ENCODE results near the gene SLC5A9. TPM values are rescaled to one million over a fixed set of nuclear protein-coding genes. Genes with fewer than 3 reads are reported as not detected.

SLC5A9 gene
- polyA plus RNA-seq (ENCODE audit: low read depth in 6 of 6): 1 to 10 TPM in 2 of 6 donors, under 1 TPM in 2, not detected in 2; 0.77 to 1.5 (median 1.0) TPM

- H3K4me3 Mint-ChIP-seq: no peak within 1 kb of the TSS
- no peak for DNase-seq
- H3K4me1 Mint-ChIP-seq: peaks cover 0 to 4% (median 0%) of the 10 kb centered on the region in 3 donors
- no peak for ATAC-seq (ENCODE audit: low read depth in 2 of 2)
- H3K27ac Mint-ChIP-seq: peak within 1 kb of the TSS in 2 of 6 donors; percentile 5 to 45
- H3K27me3 Mint-ChIP-seq: peaks cover 0 to 6% (median 0%) of the 10 kb centered on the region in 3 donors
- H3K36me3 Mint-ChIP-seq: no peaks in the 10 kb centered on the region
- peaks cover 0 to 2% (median 0%) of the 10 kb centered on the region in 7 donors for H3K9me3 Mint-ChIP-seq
Measured at GRCh38 chr1:48222501-48223242, at the start of gene SLC5A9. Gene SLC5A9 (plus strand): TSS chr1:48222716. CDS start chr1:48222737, 21 bp downstream.

DNA sequence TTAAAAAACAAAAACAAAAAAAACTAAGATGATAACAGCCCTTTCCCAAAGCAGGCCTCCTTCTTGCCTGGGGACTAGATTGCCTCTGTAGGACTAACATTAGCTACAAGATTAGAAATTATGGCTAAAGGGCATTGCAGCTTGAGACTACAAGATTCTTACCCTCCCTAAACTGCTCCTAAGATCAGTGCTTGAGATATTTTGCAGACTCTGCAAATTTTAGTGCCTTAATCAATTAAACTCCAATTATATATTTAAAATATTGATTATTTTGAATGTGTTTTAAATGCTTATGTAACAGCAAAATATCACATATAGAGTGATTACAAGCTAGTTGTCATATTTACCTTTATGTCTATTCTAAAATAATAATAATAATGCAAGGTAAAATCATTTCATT, 47.4 kb upstream of the SLC5A9 start:
- H3K27me3 Mint-ChIP-seq: peaks cover 20 to 41% (median 36%) of the 10 kb centered on the region in 3 donors
- no peak for ATAC-seq (ENCODE audit: low read depth in 2 of 2)
- H3K4me3 Mint-ChIP-seq: no peak overlapping the region
- peaks cover 0 to 15% of the 10 kb centered on the region in 2 donors for H3K36me3 Mint-ChIP-seq
- H3K9me3 Mint-ChIP-seq: peaks cover 6 to 18% (median 7%) of the 10 kb centered on the region in 7 donors
- H3K27ac Mint-ChIP-seq: no peak overlapping the region
- no peak for DNase-seq
- H3K4me1 Mint-ChIP-seq: no peaks in the 10 kb centered on the region

DNA sequence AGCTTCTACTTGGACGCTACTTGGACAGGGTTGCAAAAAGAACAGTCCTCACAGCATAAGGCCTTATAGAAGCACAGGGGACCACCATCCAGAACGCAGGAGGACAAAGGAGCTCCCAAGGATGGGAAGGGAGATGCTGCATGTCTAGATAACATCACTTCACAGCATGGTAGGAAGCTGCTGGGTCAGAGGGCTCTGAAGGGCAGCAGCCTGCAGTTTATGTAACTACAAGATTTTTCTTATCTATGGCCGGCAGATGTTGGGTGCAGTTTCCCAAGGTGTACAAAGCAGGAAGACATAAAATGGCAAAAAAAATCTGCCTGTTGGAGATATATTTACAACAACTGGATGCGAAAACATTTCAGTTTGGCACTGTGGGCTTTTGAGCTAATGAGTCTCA, 45.3 kb upstream of the SLC5A9 start:
- Mint-ChIP-seq H3K27ac (no peak overlapping the region), H3K36me3 (peaks cover 0 to 7% of the 10 kb centered on the region in 2 donors), H3K9me3 (peaks cover 0 to 4% (median 0%) of the 10 kb centered on the region in 7 donors), H3K4me3 (no peak overlapping the region), H3K27me3 (peaks cover 25 to 29% (median 25%) of the 10 kb centered on the region in 3 donors), H3K4me1 (no peaks in the 10 kb centered on the region)
- DNase-seq (no peak), ATAC-seq (ENCODE audit: low read depth in 2 of 2) (no peak)

DNA sequence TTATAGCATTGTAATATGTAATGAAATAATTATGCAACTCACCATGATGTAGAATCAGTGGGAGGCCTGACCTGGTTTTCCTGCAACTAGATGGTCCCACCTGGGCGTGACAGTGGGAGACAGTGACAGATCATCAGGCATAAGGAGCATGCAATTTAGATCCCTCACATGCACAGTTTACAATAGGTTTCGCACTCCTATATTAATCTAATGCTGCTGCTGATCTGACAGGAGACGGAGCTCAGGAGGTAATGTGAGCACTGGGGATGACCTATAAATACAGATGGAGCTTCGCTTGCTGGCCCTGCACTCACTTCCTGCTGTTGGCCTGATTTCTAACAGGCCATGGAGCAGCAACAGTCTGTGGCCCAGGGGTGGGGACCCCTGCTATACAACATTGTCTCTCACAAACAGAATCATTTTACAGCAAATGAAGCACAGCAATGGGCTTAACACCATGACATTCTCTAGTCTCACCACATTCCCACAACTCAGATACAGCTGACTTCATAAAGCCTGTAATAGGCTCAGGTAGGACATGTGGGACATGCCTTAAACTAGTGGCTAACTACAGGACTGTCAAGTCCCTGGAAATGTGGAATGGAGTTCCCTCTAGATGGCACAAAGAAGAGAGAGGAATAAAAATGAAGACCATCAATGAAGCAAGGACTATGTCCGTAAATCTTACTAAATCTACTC, 40.7 kb upstream of the SLC5A9 start:
- Mint-ChIP-seq H3K27ac (no peak overlapping the region), H3K27me3 (peaks cover 17 to 26% (median 24%) of the 10 kb centered on the region in 3 donors), H3K4me3 (no peak overlapping the region), H3K9me3 (peaks cover 0 to 6% (median 2%) of the 10 kb centered on the region in 7 donors), H3K4me1 (peaks cover 2 to 6% (median 4%) of the 10 kb centered on the region in 3 donors), H3K36me3 (no peaks in the 10 kb centered on the region)
- ATAC-seq (ENCODE audit: low read depth in 2 of 2) (no peak), DNase-seq (no peak)

GRCh38 chr1:48182439-48182838, 40.1 kb upstream of the SLC5A9 start:
- no peak for ATAC-seq (ENCODE audit: low read depth in 2 of 2)
- peaks cover 15 to 24% (median 21%) of the 10 kb centered on the region in 3 donors for H3K27me3 Mint-ChIP-seq
- peak overlapping the region in 1 of 6 donors; percentile 45 for H3K27ac Mint-ChIP-seq
- no peaks in the 10 kb centered on the region for H3K36me3 Mint-ChIP-seq
- peaks cover 2 to 6% (median 4%) of the 10 kb centered on the region in 3 donors for H3K4me1 Mint-ChIP-seq
- H3K4me3 Mint-ChIP-seq: no peak overlapping the region
- no peak for DNase-seq
- peaks cover 3 to 10% (median 6%) of the 10 kb centered on the region in 7 donors for H3K9me3 Mint-ChIP-seq

GRCh38 chr1:48186306-48186839, 36.1 kb upstream of the SLC5A9 start:
- no peak overlapping the region for H3K4me3 Mint-ChIP-seq
- peaks cover 8 to 28% (median 17%) of the 10 kb centered on the region in 7 donors for H3K9me3 Mint-ChIP-seq
- peaks cover 2 to 6% (median 4%) of the 10 kb centered on the region in 3 donors for H3K4me1 Mint-ChIP-seq
- DNase-seq: no peak
- no peak for ATAC-seq (ENCODE audit: low read depth in 2 of 2)
- H3K27me3 Mint-ChIP-seq: peaks cover 20 to 32% (median 28%) of the 10 kb centered on the region in 3 donors
- no peak overlapping the region for H3K27ac Mint-ChIP-seq
- H3K36me3 Mint-ChIP-seq: peaks cover 0 to 7% of the 10 kb centered on the region in 2 donors

- Mint-ChIP-seq H3K36me3 (peaks cover 0 to 7% of the 10 kb centered on the region in 2 donors), H3K27me3 (peaks cover 14 to 32% (median 23%) of the 10 kb centered on the region in 3 donors), H3K9me3 (peaks cover 8 to 28% (median 17%) of the 10 kb centered on the region in 7 donors), H3K4me1 (no peaks in the 10 kb centered on the region), H3K27ac (no peak overlapping the region), H3K4me3 (no peak overlapping the region)
- DNase-seq (no peak), ATAC-seq (ENCODE audit: low read depth in 2 of 2) (no peak)
Measured at GRCh38 chr1:48187969-48188563, 34.5 kb upstream of the SLC5A9 start.

- Mint-ChIP-seq H3K27ac (no peak overlapping the region), H3K9me3 (peaks cover 8 to 28% (median 17%) of the 10 kb centered on the region in 7 donors), H3K27me3 (peaks cover 14 to 32% (median 23%) of the 10 kb centered on the region in 3 donors), H3K4me1 (no peaks in the 10 kb centered on the region), H3K4me3 (no peak overlapping the region), H3K36me3 (peaks cover 0 to 7% of the 10 kb centered on the region in 2 donors)
- ATAC-seq (ENCODE audit: low read depth in 2 of 2) (no peak), DNase-seq (no peak)
Measured at GRCh38 chr1:48190881-48191280, 31.6 kb upstream of the SLC5A9 start.

DNA sequence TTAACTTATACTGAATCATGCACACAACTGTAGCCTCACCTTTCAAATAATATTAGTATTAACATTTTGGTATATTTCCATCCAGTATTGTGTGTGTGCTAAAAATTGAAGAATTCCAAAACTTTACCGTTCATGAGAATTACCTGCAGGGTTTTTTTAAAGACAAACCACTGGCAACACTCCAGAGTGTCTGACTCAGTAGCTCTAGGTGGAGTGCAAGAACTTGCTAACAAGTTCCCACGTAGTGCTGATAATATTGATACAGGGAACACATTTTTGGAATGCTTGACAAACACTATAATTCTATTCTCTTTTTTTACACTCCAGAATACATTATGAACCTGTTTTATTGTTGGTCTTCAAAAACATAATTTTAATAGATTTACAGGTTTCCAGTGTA, 27.7 kb upstream of the SLC5A9 start:
- no peak overlapping the region for H3K4me3 Mint-ChIP-seq
- no peak overlapping the region for H3K27ac Mint-ChIP-seq
- H3K9me3 Mint-ChIP-seq: peaks cover 0 to 6% (median under 1%) of the 10 kb centered on the region in 7 donors
- peaks cover 6 to 27% (median 25%) of the 10 kb centered on the region in 3 donors for H3K27me3 Mint-ChIP-seq
- ATAC-seq (ENCODE audit: low read depth in 2 of 2) (no peak), DNase-seq (no peak)
- peaks cover 0 to 4% (median 0%) of the 10 kb centered on the region in 3 donors for H3K4me1 Mint-ChIP-seq
- H3K36me3 Mint-ChIP-seq: no peaks in the 10 kb centered on the region

GRCh38 chr1:48196237-48196636, 26.3 kb upstream of the SLC5A9 start:
- Mint-ChIP-seq H3K4me1 (peaks cover 0 to 4% (median 0%) of the 10 kb centered on the region in 3 donors), H3K36me3 (no peaks in the 10 kb centered on the region), H3K9me3 (no peaks in the 10 kb centered on the region), H3K27me3 (peaks cover 0 to 20% (median 19%) of the 10 kb centered on the region in 3 donors), H3K27ac (no peak overlapping the region), H3K4me3 (no peak overlapping the region)
- DNase-seq (no peak), ATAC-seq (ENCODE audit: low read depth in 2 of 2) (no peak)

DNA sequence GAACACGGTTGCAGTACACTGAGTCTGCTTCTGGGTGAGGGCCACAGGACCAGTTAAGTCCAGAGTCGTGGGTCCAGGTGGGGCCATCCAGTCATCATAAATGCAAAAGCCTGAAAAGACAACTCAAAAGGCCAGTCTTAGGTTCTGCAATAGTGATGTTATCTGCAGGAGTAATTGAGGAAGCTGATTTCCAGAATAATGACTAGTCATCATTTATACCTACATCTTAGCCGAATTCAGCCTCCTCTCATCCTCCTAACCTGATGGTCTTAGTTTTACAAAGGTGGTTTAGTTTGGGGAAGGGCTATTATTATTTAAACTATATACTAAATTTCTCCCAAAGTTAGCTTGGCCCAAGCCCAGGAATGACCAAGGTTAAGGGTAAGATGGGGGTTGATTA, 23.5 kb upstream of the SLC5A9 start:
- Mint-ChIP-seq H3K36me3 (no peaks in the 10 kb centered on the region), H3K4me3 (no peak overlapping the region), H3K4me1 (peaks cover 0 to 8% (median 0%) of the 10 kb centered on the region in 3 donors), H3K9me3 (no peaks in the 10 kb centered on the region), H3K27me3 (peaks cover 6 to 25% (median 19%) of the 10 kb centered on the region in 3 donors), H3K27ac (no peak overlapping the region)
- ATAC-seq (ENCODE audit: low read depth in 2 of 2) (no peak), DNase-seq (no peak)

DNA sequence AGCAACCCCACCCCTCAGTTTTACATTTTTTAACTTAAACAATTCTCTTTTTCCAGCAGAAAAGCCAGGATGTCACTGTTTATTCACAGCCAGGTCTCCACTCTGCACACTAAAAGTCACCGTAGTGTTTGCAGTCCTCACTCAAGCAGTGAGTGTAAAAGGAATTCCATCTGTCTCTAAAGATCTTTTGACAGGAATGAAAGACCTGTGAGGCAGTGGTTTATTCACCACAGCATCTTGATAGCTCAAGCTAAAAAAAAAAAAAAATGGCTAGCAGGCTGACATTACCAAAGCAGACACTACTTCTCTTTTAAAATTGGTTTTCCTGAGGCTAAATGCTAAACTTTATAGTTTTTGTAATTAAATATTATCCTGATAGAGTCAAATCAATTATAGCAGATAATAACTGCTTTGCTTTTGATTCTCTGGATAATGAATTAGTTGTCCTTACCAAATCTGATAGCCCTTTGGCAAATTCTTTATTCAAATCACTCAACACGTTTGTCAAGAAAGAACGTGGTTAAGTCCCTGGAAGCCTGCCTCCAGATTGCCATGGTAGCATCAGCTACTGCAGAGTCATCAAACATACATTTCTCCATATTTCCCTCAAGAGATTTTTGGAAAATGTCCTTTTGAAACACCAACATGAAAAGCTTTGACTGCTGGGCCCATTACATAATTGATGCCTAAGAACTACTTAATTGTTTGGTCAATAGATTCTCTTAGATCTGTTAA, 22.2 kb upstream of the SLC5A9 start:
- Mint-ChIP-seq H3K36me3 (no peaks in the 10 kb centered on the region), H3K4me1 (peaks cover 0 to 8% (median 0%) of the 10 kb centered on the region in 3 donors), H3K4me3 (no peak overlapping the region), H3K9me3 (no peaks in the 10 kb centered on the region), H3K27ac (no peak overlapping the region), H3K27me3 (peaks cover 10 to 25% (median 18%) of the 10 kb centered on the region in 3 donors)
- ATAC-seq (ENCODE audit: low read depth in 2 of 2) (no peak), DNase-seq (no peak)
